ENCODE results near the gene SH3BP1.

DNA sequence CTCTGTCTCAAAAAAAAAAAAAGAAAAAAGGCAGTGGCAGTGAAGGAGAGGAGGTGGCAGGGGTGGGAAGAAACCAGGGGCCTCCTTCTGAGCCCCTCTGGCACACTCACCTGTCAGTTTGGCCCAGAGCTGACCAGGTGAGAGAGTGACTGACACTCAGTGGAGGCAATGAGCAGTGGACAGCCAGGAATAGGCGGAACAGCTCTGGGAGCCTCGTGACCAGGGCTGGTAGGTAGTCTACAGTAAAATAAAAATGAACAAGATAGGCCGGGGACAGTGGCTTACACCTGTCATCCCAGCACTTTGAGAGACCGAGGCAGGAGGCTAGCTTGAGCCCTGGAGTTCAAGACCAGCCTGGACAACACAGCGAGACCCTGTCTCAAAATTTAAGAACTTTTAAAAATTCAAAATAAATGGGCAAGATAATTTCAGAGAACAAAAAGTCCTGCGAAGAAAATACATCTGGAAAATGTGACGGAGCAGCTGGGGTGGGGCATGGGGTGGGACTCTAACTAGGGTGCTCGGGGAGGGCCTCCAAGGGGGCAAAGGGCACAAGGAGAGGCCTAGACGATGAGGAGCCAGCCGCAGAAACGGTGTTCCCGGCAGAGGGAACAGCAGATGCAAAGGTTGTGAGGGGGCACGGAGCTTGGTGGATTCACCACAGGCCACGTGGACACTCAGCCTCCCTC lies 15.2 kb downstream of the SH3BP1 start:
- TF ChIP-seq, protein P1, sequence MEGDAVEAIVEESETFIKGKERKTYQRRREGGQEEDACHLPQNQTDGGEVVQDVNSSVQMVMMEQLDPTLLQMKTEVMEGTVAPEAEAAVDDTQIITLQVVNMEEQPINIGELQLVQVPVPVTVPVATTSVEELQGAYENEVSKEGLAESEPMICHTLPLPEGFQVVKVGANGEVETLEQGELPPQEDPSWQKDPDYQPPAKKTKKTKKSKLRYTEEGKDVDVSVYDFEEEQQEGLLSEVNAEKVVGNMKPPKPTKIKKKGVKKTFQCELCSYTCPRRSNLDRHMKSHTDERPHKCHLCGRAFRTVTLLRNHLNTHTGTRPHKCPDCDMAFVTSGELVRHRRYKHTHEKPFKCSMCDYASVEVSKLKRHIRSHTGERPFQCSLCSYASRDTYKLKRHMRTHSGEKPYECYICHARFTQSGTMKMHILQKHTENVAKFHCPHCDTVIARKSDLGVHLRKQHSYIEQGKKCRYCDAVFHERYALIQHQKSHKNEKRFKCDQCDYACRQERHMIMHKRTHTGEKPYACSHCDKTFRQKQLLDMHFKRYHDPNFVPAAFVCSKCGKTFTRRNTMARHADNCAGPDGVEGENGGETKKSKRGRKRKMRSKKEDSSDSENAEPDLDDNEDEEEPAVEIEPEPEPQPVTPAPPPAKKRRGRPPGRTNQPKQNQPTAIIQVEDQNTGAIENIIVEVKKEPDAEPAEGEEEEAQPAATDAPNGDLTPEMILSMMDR (IDR thresholded peaks at IDR 0.05), result no peak
- no peak for TF ChIP-seq POLR2A (IDR thresholded peaks at IDR 0.05)
- no peak for TF ChIP-seq POLR2AphosphoS5 (IDR thresholded peaks at IDR 0.05)
- no peak for TF ChIP-seq EP300 (IDR thresholded peaks at IDR 0.05)

All from stomach (tissue), 4 donors.